PC-9 (cell line): ENCODE measurements around the gene PTPRG.

Experiments
- CTCF ChIP-seq: fragments of 200-600 bp; sonication (generic); conservative IDR thresholded peaks from 2 replicates; pipeline ENCODE4 v1.6.1; 2017; ENCODE audit warnings: mixed run types, antibody characterized with exemption, mild to moderate bottlenecking, moderate library complexity
- EZH2 ChIP-seq: fragments of 200-600 bp; sonication (generic); IDR thresholded peaks from 2 replicates; pipeline ENCODE4 v1.8.0; 2017; ENCODE audit warnings: antibody characterized with exemption, low read depth

GRCh38 chr3:62276658-62277180 is 715.3 kb downstream of the PTPRG start:
- TF ChIP-seq CTCF = no peak
- no peak for TF ChIP-seq EZH2
